ENCODE measurements around the gene GGCX.

The GGCX gene

GRCh38 chr2:85548608-85548900 lies 12.7 kb downstream of the GGCX start:
- H3K9me3 ChIP-seq (ENCODE audit: insufficient read depth, low read length), result no peaks in the 10 kb centered on the region
- H3K9ac ChIP-seq (ENCODE audit: low read length), result no peak overlapping the region
- TF ChIP-seq CTCF (IDR thresholded peaks at IDR 0.05; ENCODE audit: insufficient read depth, low read length, poor library complexity, severe bottlenecking) (no peak), EZH2phosphoT487 (conservative IDR thresholded peaks at IDR 0.05; ENCODE audit: low read length) (no peak)
- H3K36me3 ChIP-seq (ENCODE audit: low read length), result peaks cover 11% of the 10 kb centered on the region; the same call in 1 of the 2 replicates
- no peak overlapping the region for H3K4me2 ChIP-seq (ENCODE audit: low read depth, low read length, poor library complexity, severe bottlenecking)
- no peaks in the 10 kb centered on the region for H3K9me2 ChIP-seq (replicated peaks; ENCODE audit: insufficient read depth, low read length)
- H2AFZ ChIP-seq (ENCODE audit: low read depth, low read length, severe bottlenecking), result no peak overlapping the region
- no peak overlapping the region for H3K4me3 ChIP-seq (ENCODE audit: insufficient read depth, low read length, poor library complexity, severe bottlenecking)
- peaks cover 7% of the 10 kb centered on the region; the same call in 1 of the 2 replicates for H4K20me1 ChIP-seq (ENCODE audit: low read depth, low read length)
- peaks cover 49% of the 10 kb centered on the region for H3F3A ChIP-seq (ENCODE audit: insufficient read depth)
- no peak overlapping the region; the same call in 1 of the 2 replicates for H3K27ac ChIP-seq (ENCODE audit: low read depth, low read length)
- no peaks in the 10 kb centered on the region for H3K27me3 ChIP-seq (ENCODE audit: low read length)
- H3K79me2 ChIP-seq (ENCODE audit: insufficient read depth, low read length), result no peaks in the 10 kb centered on the region

DNA sequence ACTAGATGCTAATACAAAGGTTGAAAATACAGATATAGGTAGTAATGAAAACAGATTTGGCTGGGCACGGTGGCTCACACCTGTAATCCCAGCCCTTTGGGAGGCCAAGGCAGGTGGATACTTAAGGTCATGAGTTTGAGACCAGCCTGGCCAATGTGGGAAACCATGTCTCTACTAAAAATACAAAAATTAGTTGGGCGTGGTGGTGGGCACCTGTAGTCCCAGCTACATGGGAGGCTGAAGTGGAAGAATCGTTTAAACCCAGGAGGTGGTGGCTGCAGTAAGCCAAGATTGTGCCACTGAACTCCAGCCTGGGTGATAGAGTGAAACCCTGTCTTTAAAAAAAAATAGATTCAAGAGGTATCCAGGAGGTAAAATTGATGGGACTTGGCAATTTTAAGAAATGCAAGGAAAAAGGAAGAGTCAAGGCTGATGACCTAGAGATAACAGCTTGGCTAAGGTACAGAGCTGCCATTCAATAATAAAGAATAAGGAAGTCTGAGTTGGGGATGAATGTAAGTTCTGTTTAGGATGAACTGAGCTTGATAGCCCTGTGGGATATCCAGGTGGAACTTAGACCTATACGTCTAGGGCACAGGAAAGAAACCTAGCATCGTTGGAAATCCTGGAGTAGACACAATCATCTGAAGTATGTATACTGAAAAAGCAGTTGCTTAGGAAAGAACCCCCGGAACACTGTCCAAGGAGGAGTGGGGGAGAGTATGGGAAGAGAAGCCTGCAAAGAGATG lies 13.3 kb downstream of the GGCX start:
- no peaks in the 10 kb centered on the region for H3K9me3 ChIP-seq (ENCODE audit: insufficient read depth, low read length)
- no peaks in the 10 kb centered on the region for H3K9me2 ChIP-seq (replicated peaks; ENCODE audit: insufficient read depth, low read length)
- H3K36me3 ChIP-seq (ENCODE audit: low read length), result peaks cover 15% of the 10 kb centered on the region
- H3K27me3 ChIP-seq (ENCODE audit: low read length), result no peaks in the 10 kb centered on the region
- no peak for TF ChIP-seq EZH2phosphoT487 (conservative IDR thresholded peaks at IDR 0.05; ENCODE audit: low read length)
- no peak for TF ChIP-seq CTCF (IDR thresholded peaks at IDR 0.05; ENCODE audit: insufficient read depth, low read length, poor library complexity, severe bottlenecking)
- H3F3A ChIP-seq (ENCODE audit: insufficient read depth), result peaks cover 53% of the 10 kb centered on the region
- H4K20me1 ChIP-seq (ENCODE audit: low read depth, low read length), result peaks cover 9% of the 10 kb centered on the region
- no peak overlapping the region for H3K9ac ChIP-seq (ENCODE audit: low read length)
- H3K79me2 ChIP-seq (ENCODE audit: insufficient read depth, low read length), result no peaks in the 10 kb centered on the region
- H3K4me3 ChIP-seq (ENCODE audit: insufficient read depth, low read length, poor library complexity, severe bottlenecking), result no peak overlapping the region
- no peak overlapping the region for H2AFZ ChIP-seq (ENCODE audit: low read depth, low read length, severe bottlenecking)
- no peak overlapping the region for H3K4me2 ChIP-seq (ENCODE audit: low read depth, low read length, poor library complexity, severe bottlenecking)
- no peak overlapping the region for H3K27ac ChIP-seq (ENCODE audit: low read depth, low read length)

DNA sequence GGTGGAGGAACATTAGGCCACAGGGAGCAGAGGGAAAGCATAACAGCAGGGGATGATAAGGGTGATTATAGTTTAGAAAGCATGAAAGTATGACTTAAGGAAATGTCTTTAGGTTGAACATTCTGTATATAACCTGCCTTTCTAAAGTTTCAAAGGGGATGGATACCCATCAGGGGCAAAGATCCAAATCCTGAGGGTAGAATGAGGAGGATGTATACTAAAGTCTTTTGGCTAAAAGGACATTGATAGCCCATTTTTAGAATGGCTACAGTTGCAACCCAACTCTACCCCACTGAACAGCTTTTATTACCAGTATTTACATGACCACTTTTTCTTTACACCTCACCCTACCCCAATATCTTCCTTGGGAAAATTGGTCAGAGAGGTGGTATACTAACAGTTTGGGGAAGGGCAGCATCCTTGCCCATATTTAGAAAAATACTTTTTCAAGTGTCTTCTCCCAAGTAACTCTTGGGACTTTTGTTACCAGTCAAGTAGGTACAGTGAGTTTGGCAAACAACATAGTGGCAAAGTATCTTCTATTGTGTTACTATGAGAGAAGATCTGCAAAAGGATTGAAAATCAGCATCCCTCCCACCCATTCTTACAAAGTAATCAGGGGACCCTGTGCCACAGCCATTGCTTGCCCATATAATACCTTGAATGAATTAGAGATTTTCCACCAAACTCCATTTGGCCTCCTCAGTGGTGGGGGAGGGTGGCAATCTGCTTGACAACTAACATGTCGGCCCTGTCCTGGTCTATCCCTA lies 14.0 kb downstream of the GGCX start:
- Histone ChIP-seq H3K4me3 (ENCODE audit: insufficient read depth, low read length, poor library complexity, severe bottlenecking) (no peak overlapping the region), H4K20me1 (ENCODE audit: low read depth, low read length) (peaks cover 17% of the 10 kb centered on the region), H3K79me2 (ENCODE audit: insufficient read depth, low read length) (0 out of 2 replicates have a peak, but pooled peaks cover 6% of the 10 kb centered on the region), H3K27ac (ENCODE audit: low read depth, low read length) (peak overlapping the region; percentile 16; the same call in 1 of the 2 replicates), H3F3A (ENCODE audit: insufficient read depth) (peaks cover 60% of the 10 kb centered on the region), H3K9ac (ENCODE audit: low read length) (no peak overlapping the region), H3K4me2 (ENCODE audit: low read depth, low read length, poor library complexity, severe bottlenecking) (no peak overlapping the region), H3K27me3 (ENCODE audit: low read length) (no peaks in the 10 kb centered on the region), H3K9me2 (replicated peaks; ENCODE audit: insufficient read depth, low read length) (no peaks in the 10 kb centered on the region), H3K9me3 (ENCODE audit: insufficient read depth, low read length) (no peaks in the 10 kb centered on the region), H2AFZ (ENCODE audit: low read depth, low read length, severe bottlenecking) (no peak overlapping the region), H3K36me3 (ENCODE audit: low read length) (peaks cover 22% of the 10 kb centered on the region)
- TF ChIP-seq EZH2phosphoT487 (conservative IDR thresholded peaks at IDR 0.05; ENCODE audit: low read length) (no peak), CTCF (IDR thresholded peaks at IDR 0.05; ENCODE audit: insufficient read depth, low read length, poor library complexity, severe bottlenecking) (no peak)

All from SU-DHL-6 (cell line).